GM10847 (cell line): ENCODE measurements around the gene DDX59.
A peak's percentile ranks its signal among the peaks of the same experiment; 100 is the strongest.

Source experiments
- POLR2A ChIP-seq: IDR thresholded peaks from 2 replicates; pipeline ENCODE4 v1.6.1; 2011; ENCODE audit not compliant: insufficient read length; ENCODE audit errors: extremely low read depth

DDX59 gene

DNA sequence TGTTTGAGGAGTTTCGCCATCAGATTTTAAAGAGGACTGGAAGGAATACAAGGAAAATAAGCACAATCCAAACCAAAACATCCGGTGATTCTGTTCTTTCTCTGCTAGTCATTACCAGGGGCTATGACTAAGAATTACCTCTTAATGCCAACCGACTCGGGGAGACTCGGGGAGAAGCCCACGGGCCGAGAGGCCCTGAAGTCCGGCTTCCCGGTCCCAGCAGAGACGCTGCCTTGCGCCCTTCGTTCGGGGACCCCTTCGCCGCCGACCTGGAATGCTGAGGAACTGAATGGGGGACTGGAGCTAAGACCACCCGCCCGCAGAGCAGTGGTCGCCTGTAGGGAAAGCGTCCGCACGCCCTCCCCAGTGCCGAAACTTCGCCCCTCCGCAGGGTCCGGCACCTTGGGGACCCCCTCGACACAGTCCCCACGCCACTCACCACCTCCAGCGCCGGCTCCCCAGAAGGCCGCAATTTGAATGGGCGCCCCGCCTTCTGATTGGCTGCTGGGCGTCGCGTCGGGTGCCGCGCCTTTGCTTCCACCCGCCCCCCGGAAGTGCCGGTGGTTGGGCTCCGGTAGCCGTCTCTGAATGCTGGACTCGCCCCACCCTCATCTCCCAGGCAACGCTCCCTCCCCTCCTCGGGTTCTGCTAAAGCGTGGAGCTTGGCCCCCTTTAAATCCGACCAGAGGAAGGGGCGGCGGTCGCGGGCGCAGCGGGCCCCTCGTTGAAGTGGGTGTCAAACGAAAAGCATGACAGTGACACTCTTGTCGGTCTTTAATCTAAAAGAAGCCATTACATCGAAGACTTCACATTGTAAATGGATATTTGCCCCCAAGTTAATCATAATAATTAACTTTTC, 49.2 kb downstream of the DDX59 start, which contains the start of gene KIF14:
Gene KIF14 (minus strand): TSS at position 479 of the 859 bp plus-strand sequence. CDS start 2,028 bp downstream, outside the sequence.
- peak; percentile 49 for TF ChIP-seq POLR2A

- no peak for TF ChIP-seq POLR2A
Measured at GRCh38 chr1:200619894-200620272, 49.8 kb downstream of the DDX59 start.

DNA sequence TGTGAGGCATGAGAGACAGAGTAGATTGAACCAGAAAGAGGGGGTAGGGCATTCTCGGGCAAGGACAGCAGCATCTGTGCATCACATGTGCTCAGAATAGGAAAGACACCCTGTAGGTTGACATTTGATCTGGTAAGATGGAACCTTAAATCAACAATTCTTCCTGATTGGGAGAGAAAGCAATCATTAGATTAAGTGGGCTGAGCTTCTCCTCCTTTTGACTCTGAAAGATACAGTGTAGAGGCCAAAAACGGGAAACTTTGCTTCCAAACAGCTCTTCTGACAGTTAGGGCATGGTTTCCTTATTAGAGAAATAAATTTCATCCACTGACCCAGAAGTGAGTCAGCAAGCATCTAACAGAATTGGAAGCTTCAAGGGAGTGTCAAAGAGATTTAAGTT, 58.9 kb downstream of the DDX59 start:
- TF ChIP-seq POLR2A = no peak

GRCh38 chr1:200602632-200603031, 67.1 kb downstream of the DDX59 start:
- no peak for TF ChIP-seq POLR2A
